IMR-90 (cell line): ENCODE data around the gene TBCEL. TPM values are rescaled to one million over a fixed set of nuclear protein-coding genes. Genes with fewer than 3 reads are reported as not detected.

Experiments
- ATAC-seq: fragments of 200-7000 bp; cut with Tn5 transposase; 2 replicates; pipeline ENCODE4 v1.9.1; 2020; ENCODE audit warnings: low read depth, mild to moderate bottlenecking, moderate library complexity
- BruUV-seq: library from RNA; stranded (reverse); fragments of 400-500 nt; replicated peaks from 2 replicates; lab custom pipeline; 2021; lab: Mats Ljungman, UMichigan
- CTCF ChIA-PET: fragments of 300-600 bp; formaldehyde crosslinking; extraction: SDS; loops from one replicate; lab custom pipeline; 2021; ENCODE audit warnings: antibody characterized with exemption; lab: Yijun Ruan, JAX
- POLR2A ChIA-PET: fragments of 300-600 bp; sonication (Branson Sonifier 250); formaldehyde crosslinking; loops from one replicate; lab custom pipeline; 2022; ENCODE audit warnings: antibody characterized with exemption; ENCODE audit not compliant: unreplicated experiment; lab: Charles Lee
- DNase-seq: peaks from one replicate; pipeline ENCODE4 v3.0.0; 2013
- H2AFZ ChIP-seq: replicated peaks from 2 replicates; pipeline ENCODE3; 2013; ENCODE audit warnings: low read length, mild to moderate bottlenecking; ENCODE audit not compliant: poor library complexity
- H2AK5ac ChIP-seq: 2 replicates; pipeline ENCODE4 v1.6.1; 2013; ENCODE audit warnings: low read depth, low read length, inconsistent platforms
- H2AK9ac ChIP-seq: replicated peaks from 2 replicates; pipeline ENCODE3; 2013; ENCODE audit warnings: mild to moderate bottlenecking, low read depth, low read length, moderate library complexity; ENCODE audit not compliant: poor library complexity
- H2BK120ac ChIP-seq: 2 replicates; pipeline ENCODE4 v1.6.1; 2013; ENCODE audit warnings: low read depth, low read length, inconsistent platforms
- H2BK15ac ChIP-seq: 3 replicates; pipeline ENCODE4 v1.6.1; 2013; ENCODE audit warnings: low read depth, low read length, inconsistent platforms
- H2BK20ac ChIP-seq: 2 replicates; pipeline ENCODE4 v1.6.1; 2013; ENCODE audit warnings: low read depth, mild to moderate bottlenecking, inconsistent platforms, low read length, moderate library complexity
- H2BK5ac ChIP-seq: 2 replicates; pipeline ENCODE4 v1.6.1; 2013; ENCODE audit warnings: mild to moderate bottlenecking, low read depth, low read length, inconsistent platforms; ENCODE audit not compliant: poor library complexity, severe bottlenecking
- H3K14ac ChIP-seq: replicated peaks from 2 replicates; pipeline ENCODE4 v1.6.1; 2013; ENCODE audit warnings: low read depth, low read length, inconsistent platforms
- H3K18ac ChIP-seq: 2 replicates; pipeline ENCODE4 v1.6.1; 2013; ENCODE audit warnings: low read depth, low read length, control low read depth
- H3K23ac ChIP-seq: 2 replicates; pipeline ENCODE4 v1.6.1; 2013; ENCODE audit warnings: low read depth, low read length, inconsistent platforms
- H3K27ac ChIP-seq: 2 replicates; pipeline ENCODE4 v1.5.1; 2013; ENCODE audit warnings: mild to moderate bottlenecking, control low read depth, low read length; ENCODE audit not compliant: insufficient read depth
- H3K27me3 ChIP-seq: 2 replicates; pipeline ENCODE4 v1.6.1; 2013; ENCODE audit warnings: low read length; ENCODE audit not compliant: control insufficient read depth, insufficient read depth
- H3K36me3 ChIP-seq: 2 replicates; pipeline ENCODE4 v1.6.1; 2013; ENCODE audit warnings: low read length, mixed read lengths; ENCODE audit not compliant: control insufficient read depth, insufficient read depth
- H3K4ac ChIP-seq: 2 replicates; pipeline ENCODE4 v1.6.1; 2013; ENCODE audit warnings: low read depth, low read length, inconsistent platforms
- H3K4me1 ChIP-seq: 2 replicates; pipeline ENCODE4 v1.6.1; 2013; ENCODE audit warnings: low read length, mixed read lengths; ENCODE audit not compliant: control insufficient read depth, insufficient read depth
- H3K4me2 ChIP-seq: 2 replicates; pipeline ENCODE4 v1.6.1; 2013; ENCODE audit warnings: low read depth, mild to moderate bottlenecking, control low read depth, low read length, moderate library complexity
- H3K4me3 ChIP-seq: 2 replicates; pipeline ENCODE4 v1.5.1; 2013; ENCODE audit warnings: low read depth, mild to moderate bottlenecking, control low read depth, low read length, moderate library complexity; ENCODE audit not compliant: insufficient read depth
- H3K56ac ChIP-seq: 2 replicates; pipeline ENCODE4 v1.6.1; 2013; ENCODE audit warnings: low read length, inconsistent platforms; ENCODE audit not compliant: insufficient read depth; ENCODE audit errors: extremely low read depth
- H3K79me1 ChIP-seq, 2 experiments: 2 replicates each; pipeline ENCODE4 v1.6.1; 2013; ENCODE audit warnings: low read length in 2 of 2, inconsistent platforms in 1 of 2, low read depth in 1 of 2
- H3K9ac ChIP-seq: 2 replicates; pipeline ENCODE4 v1.6.1; 2013; ENCODE audit warnings: low read depth, low read length, control low read depth
- H3K9me1 ChIP-seq: 2 replicates; pipeline ENCODE4 v1.6.1; 2013; ENCODE audit warnings: low read length, inconsistent platforms; ENCODE audit not compliant: insufficient read depth
- H3K9me3 ChIP-seq: 2 replicates; pipeline ENCODE4 v1.6.1; 2013; ENCODE audit warnings: low read length; ENCODE audit not compliant: control insufficient read depth, insufficient read depth
- H4K20me1 ChIP-seq: 2 replicates; pipeline ENCODE4 v1.6.1; 2013; ENCODE audit warnings: low read length, inconsistent platforms; ENCODE audit not compliant: insufficient read depth
- H4K5ac ChIP-seq: 2 replicates; pipeline ENCODE4 v1.6.1; 2013; ENCODE audit warnings: mild to moderate bottlenecking, low read depth, low read length, control low read depth
- H4K8ac ChIP-seq, 2 experiments: 2 replicates each; pipeline ENCODE4 v1.6.1; 2013; ENCODE audit warnings: low read depth in 2 of 2, low read length in 2 of 2, control low read depth in 1 of 2, inconsistent platforms in 1 of 2
- H4K91ac ChIP-seq: 2 replicates; pipeline ENCODE4 v1.6.1; 2013; ENCODE audit warnings: low read depth, low read length, inconsistent platforms; ENCODE audit not compliant: insufficient read depth
- BHLHE40 ChIP-seq: fragments of 150-350 bp; IDR thresholded peaks from 2 replicates; pipeline ENCODE4 v1.6.1; 2016; ENCODE audit warnings: mild to moderate bottlenecking, low read depth, low read length
- CEBPB ChIP-seq: IDR thresholded peaks from 2 replicates; pipeline ENCODE4 v1.6.1; 2012; ENCODE audit warnings: low read depth, low read length, improper control_type of control experiment
- CHD1 ChIP-seq: IDR thresholded peaks from 2 replicates; pipeline ENCODE4 v1.6.1; 2012; ENCODE audit warnings: low read depth, low read length, improper control_type of control experiment
- CTCF ChIP-seq: conservative IDR thresholded peaks from 2 replicates; pipeline ENCODE4 v1.5.1; 2012; ENCODE audit warnings: mild to moderate bottlenecking, low read depth, low read length, improper control_type of control experiment
- ELK1 ChIP-seq: fragments of 150-350 bp; IDR thresholded peaks from 2 replicates; pipeline ENCODE4 v1.6.1; 2016; ENCODE audit warnings: low read depth, mild to moderate bottlenecking, low read length, moderate library complexity, borderline replicate concordance
- FOS ChIP-seq: fragments of 150-350 bp; IDR thresholded peaks from 2 replicates; pipeline ENCODE4 v1.6.1; 2016; ENCODE audit warnings: low read depth, low read length
- MAFK ChIP-seq: IDR thresholded peaks from 2 replicates; pipeline ENCODE4 v1.6.1; 2012; ENCODE audit warnings: low read depth, low read length, improper control_type of control experiment
- MAZ ChIP-seq: IDR thresholded peaks from 2 replicates; pipeline ENCODE4 v1.6.1; 2012; ENCODE audit warnings: low read depth, mild to moderate bottlenecking, low read length, improper control_type of control experiment, moderate library complexity, borderline replicate concordance
- NFE2L2 ChIP-seq: fragments of 150-350 bp; IDR thresholded peaks from 2 replicates; pipeline ENCODE4 v1.6.1; 2016; ENCODE audit warnings: low read depth, mild to moderate bottlenecking, low read length
- POLR2A ChIP-seq: IDR thresholded peaks from 2 replicates; pipeline ENCODE4 v1.6.1; 2012; ENCODE audit warnings: mild to moderate bottlenecking, low read depth, low read length
- RAD21 ChIP-seq: IDR thresholded peaks from 2 replicates; pipeline ENCODE4 v1.6.1; 2012; ENCODE audit warnings: low read length, improper control_type of control experiment
- RFX5 ChIP-seq: IDR thresholded peaks from 2 replicates; pipeline ENCODE4 v1.8.0; 2012; ENCODE audit warnings: low read depth, mild to moderate bottlenecking, low read length, moderate library complexity
- WGBS, 2 experiments: methylation state at CpG; one replicate each; pipeline versions ENCODE4 v1.1.5 to v1.1.7; 2013; ENCODE audit warnings: missing lambda C conversion rate in 2 of 2; ENCODE audit not compliant: insufficient read length in 1 of 2; ENCODE audit errors: extremely low coverage in 2 of 2; 5-methylcytosine and 5-hydroxymethylcytosine counted together
- dilution Hi-C: fragments of 300-500 bp; cut with HindIII; formaldehyde crosslinking; loops from one replicate; pipeline ENCODE4 v1.14.3; 2018; ENCODE audit warnings: low sequenced_read_pairs; ENCODE audit not compliant: unreplicated experiment
- in situ Hi-C: fragments of 300-500 bp; cut with MboI; formaldehyde crosslinking; loops from 3 replicates; pipeline ENCODE4 v1.14.3; 2019; ENCODE audit warnings: low sequenced_read_pairs, inconsistent platforms, mixed read lengths
- intact Hi-C: fragments of 100-400 bp; cut with micrococcal nuclease; formaldehyde crosslinking; loops from 2 replicates; pipeline ENCODE4 v1.10.0; 2022
- polyA plus RNA-seq, 3 experiments: library from polyadenylated mRNA; depleted of rRNA; stranded (reverse); fragments of >200 nt; gene quantifications; 2 replicates each; pipeline ENCODE4 v1.2.3, GENCODE V29; 2012; ENCODE audit warnings: low replicate concordance in 1 of 3
- total RNA-seq: library from RNA; depleted of rRNA; stranded (reverse); fragments of >200 nt; gene quantifications from 2 replicates; pipeline ENCODE4 v1.2.3, GENCODE V29; 2012
- TF ChIP-seq, protein P1 (sequence below): fragments of 150-350 bp; IDR thresholded peaks from 2 replicates; pipeline ENCODE4 v1.6.1; 2017; ENCODE audit warnings: mild to moderate bottlenecking, antibody characterized with exemption, low read length, low read depth

The TBCEL gene
- total and polyA plus RNA-seq, 2 of the 4 experiments (the other 2 are of a cell fraction), result 7.1 to 21.0 TPM

DNA sequence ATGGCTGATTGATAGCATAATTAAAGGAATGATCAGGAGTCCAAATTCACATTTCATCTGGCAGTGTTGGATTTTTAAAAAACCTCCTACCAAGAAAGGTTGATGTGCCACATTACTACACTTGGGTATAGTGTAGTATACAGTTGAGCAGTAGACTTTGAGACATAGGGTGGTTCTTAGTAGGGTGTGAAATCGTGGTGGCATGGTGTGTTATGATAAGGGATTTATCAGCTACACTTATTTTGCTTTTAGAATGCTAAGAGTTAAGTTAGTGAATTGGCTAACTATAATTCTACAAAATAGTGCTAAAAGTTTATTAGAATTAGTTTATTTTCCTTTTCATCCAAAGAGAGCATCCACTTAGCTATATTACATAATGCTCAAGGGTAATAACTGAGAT is 13.1 kb downstream of the TBCEL start:
- Histone ChIP-seq H2BK120ac (no peak overlapping the region), H3K23ac (no peak overlapping the region), H3K79me1 (peaks cover 21 to 33% of the 10 kb centered on the region in 2 experiments), H4K91ac (no peak overlapping the region), H3K36me3 (no peaks in the 10 kb centered on the region), H3K4me2 (no peak overlapping the region), H3K18ac (no peak overlapping the region), H2AK5ac (no peak overlapping the region), H3K9me3 (no peaks in the 10 kb centered on the region), H3K14ac (no peak overlapping the region), H2BK20ac (no peak overlapping the region), H3K27me3 (no peaks in the 10 kb centered on the region), H3K9ac (no peak overlapping the region), H2AFZ (no peak overlapping the region), H2AK9ac (no peak overlapping the region), H3K4ac (no peak overlapping the region), H3K56ac (no peak overlapping the region), H3K27ac (no peak overlapping the region), H4K20me1 (peaks cover 11% of the 10 kb centered on the region; the same call in 1 of the 2 replicates), H3K4me3 (no peak overlapping the region), H2BK5ac (no peak overlapping the region), H3K4me1 (0 out of 2 replicates have a peak, but pooled peaks cover 1% of the 10 kb centered on the region), H4K8ac (no peak overlapping the region), H2BK15ac (no peak overlapping the region), H4K5ac (no peak overlapping the region), H3K9me1 (peaks cover 3% of the 10 kb centered on the region; the same call in 1 of the 2 replicates)
- no peak for ATAC-seq
- dilution Hi-C loops, result no loop called here
- TF ChIP-seq CEBPB (no peak), RAD21 (no peak), NFE2L2 (no peak), CTCF (no peak), MAFK (no peak), BHLHE40 (no peak), FOS (no peak), CHD1 (no peak), POLR2A (no peak), RFX5 (no peak), MAZ (no peak), ELK1 (no peak)
- TF ChIP-seq, protein P1, sequence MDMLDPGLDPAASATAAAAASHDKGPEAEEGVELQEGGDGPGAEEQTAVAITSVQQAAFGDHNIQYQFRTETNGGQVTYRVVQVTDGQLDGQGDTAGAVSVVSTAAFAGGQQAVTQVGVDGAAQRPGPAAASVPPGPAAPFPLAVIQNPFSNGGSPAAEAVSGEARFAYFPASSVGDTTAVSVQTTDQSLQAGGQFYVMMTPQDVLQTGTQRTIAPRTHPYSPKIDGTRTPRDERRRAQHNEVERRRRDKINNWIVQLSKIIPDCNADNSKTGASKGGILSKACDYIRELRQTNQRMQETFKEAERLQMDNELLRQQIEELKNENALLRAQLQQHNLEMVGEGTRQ, result no peak
- intact Hi-C loops, result no loop called here
- ChIA-PET CTCF (interaction anchor here (0.6 kb wide), 1 partner anchor 701 kb away, joined by 3 read pairs; the partner anchor contains the start of gene ARHGEF12), POLR2A (interaction anchor here (0.6 kb wide), 1 partner anchor 11 kb away, joined by 5 read pairs; no protein-coding TSS in a partner anchor)
- in situ Hi-C loops, result no loop called here
- BruUV-seq, result no TSS peak
- no CpG with 5 or more reads among the region's 1 CpG for WGBS, 2 experiments
- no peak for DNase-seq
